Peyer's patch (tissue), 4 donors: ENCODE results near the gene ZNF318.

Experiments used
- CTCF ChIP-seq, 6 experiments: fragments of 450-650 bp in 4 of 6; fragments of 200-600 bp in 2 of 6; sonication (generic) in 1 of 6; IDR thresholded peaks; one replicate each; pipeline ENCODE4 v1.5.1; 2017 to 2019; ENCODE audit warnings: antibody characterized with exemption in 6 of 6, mild to moderate bottlenecking in 3 of 6, moderate library complexity in 1 of 6
- POLR2A ChIP-seq, 2 donors: fragments of 450-650 bp; IDR thresholded peaks; one replicate each; pipeline ENCODE4 v1.5.1; 2017; ENCODE audit warnings: antibody characterized with exemption in 2 of 2, mild to moderate bottlenecking in 2 of 2, moderate library complexity in 2 of 2

- TF ChIP-seq CTCF (IDR thresholded peaks at IDR 0.05) (no peak), POLR2A (IDR thresholded peaks at IDR 0.05) (no peak)
These were observed 33.1 kb downstream of the ZNF318 start for GRCh38 chr6:43336382-43336781.
